HCT116 (cell line): ENCODE measurements around the gene TPD52L1. TPM values are rescaled to one million over a fixed set of nuclear protein-coding genes. Genes with fewer than 3 reads are reported as not detected.

Experiments
- ATAC-seq: fragments of 200-7000 bp; cut with Tn5 transposase; 2 replicates; pipeline ENCODE4 v1.9.1; 2020; ENCODE audit warnings: mild to moderate bottlenecking, moderate library complexity
- BruUV-seq: library from RNA; stranded (reverse); fragments of 400-500 nt; replicated peaks from 2 replicates; lab custom pipeline; 2021; lab: Mats Ljungman, UMichigan
- CTCF ChIA-PET: fragments of 300-600 bp; sonication (Branson Sonifier 250); formaldehyde crosslinking; loops from one replicate; lab custom pipeline; 2021; ENCODE audit warnings: antibody characterized with exemption; lab: Charles Lee
- POLR2A ChIA-PET: fragments of 300-600, 350-600 bp; sonication (Branson Sonifier 250); formaldehyde crosslinking; loops from one replicate; lab custom pipeline; 2021; ENCODE audit warnings: antibody characterized with exemption; lab: Charles Lee
- RAD21 ChIA-PET, 2 experiments: fragments of 300-600 bp; sonication (Branson Sonifier 250); formaldehyde crosslinking; loops; one replicate each; lab custom pipeline; 2023; ENCODE audit warnings: low total read pairs in 2 of 2; ENCODE audit not compliant: uncharacterized antibody in 2 of 2, unreplicated experiment in 2 of 2, low non-redundant PET in 1 of 2; lab: Charles Lee
- DNase-seq: peaks from one replicate; pipeline ENCODE4 v3.0.0-alpha.2; 2010; ENCODE audit warnings: low read depth, low spot score
- H2AFZ ChIP-seq: fragments of 200-600 bp; shearing (Covaris generic), sonication (generic); 2 replicates; pipeline ENCODE4 v1.6.1; 2017; ENCODE audit warnings: low read depth, mixed run types, mixed read lengths, antibody characterized with exemption, low read length; ENCODE audit not compliant: poor library complexity, severe bottlenecking
- H3K27ac ChIP-seq: 2 replicates; pipeline ENCODE4 v1.5.1; 2012; ENCODE audit warnings: low read depth, low read length
- H3K27me3 ChIP-seq: fragments of 200-600 bp; sonication (generic); 2 replicates; pipeline ENCODE4 v1.6.1; 2016; ENCODE audit warnings: mixed run types, low read length, mixed read lengths; ENCODE audit not compliant: insufficient read depth
- H3K36me3 ChIP-seq, 2 experiments: fragments of 200-500 bp in 1 of 2; fragments of 200-600 bp in 1 of 2; sonication (Bioruptor generic) in 1 of 2; sonication (generic) in 1 of 2; 2 replicates each; pipeline versions ENCODE4 v1.5.1 to v1.6.1; 2014 to 2016; ENCODE audit warnings: low read length in 2 of 2, inconsistent platforms in 1 of 2, mixed read lengths in 1 of 2, mixed run types in 1 of 2; ENCODE audit not compliant: insufficient read depth in 2 of 2, control insufficient read depth in 1 of 2
- H3K4me1 ChIP-seq, 2 experiments: fragments of 200-600 bp in 1 of 2; sonication (generic) in 1 of 2; 2 replicates each; pipeline versions ENCODE4 v1.5.1 to v1.6.1; 2012 to 2017; ENCODE audit warnings: low read length in 2 of 2, inconsistent platforms in 1 of 2, mild to moderate bottlenecking in 1 of 2, mixed read lengths in 1 of 2, mixed run types in 1 of 2, moderate library complexity in 1 of 2; ENCODE audit not compliant: insufficient read depth in 2 of 2, control insufficient read depth in 1 of 2
- H3K4me2 ChIP-seq: fragments of 200-600 bp; sonication (generic); 2 replicates; pipeline ENCODE4 v1.6.1; 2017; ENCODE audit warnings: mixed run types, low read length, mixed read lengths
- H3K4me3 ChIP-seq, 2 experiments: fragments of 200-600 bp in 1 of 2; sonication (generic) in 1 of 2; replicated peaks in 1 of 2; 2 replicates each; pipeline ENCODE4 v1.5.1; 2011 to 2016; ENCODE audit warnings: low read length in 2 of 2, control low read depth in 1 of 2, low read depth in 1 of 2, mild to moderate bottlenecking in 1 of 2, mixed read lengths in 1 of 2, mixed run types in 1 of 2
- H3K79me2 ChIP-seq: fragments of 200-600 bp; sonication (generic); 2 replicates; pipeline ENCODE4 v1.6.1; 2017; ENCODE audit warnings: mild to moderate bottlenecking, mixed run types, low read length, moderate library complexity, mixed read lengths; ENCODE audit not compliant: insufficient read depth
- H3K9ac ChIP-seq: fragments of 200-600 bp; sonication (generic); 2 replicates; pipeline ENCODE4 v1.6.1; 2016; ENCODE audit warnings: low read length, mixed read lengths
- H3K9me2 ChIP-seq: fragments of 200-600 bp; sonication (generic), shearing (Covaris generic); 2 replicates; pipeline ENCODE4 v1.6.1; 2017; ENCODE audit warnings: mixed run types, mild to moderate bottlenecking, moderate library complexity; ENCODE audit not compliant: insufficient read depth
- H3K9me3 ChIP-seq, 2 experiments: fragments of 200-500 bp in 1 of 2; fragments of 200-600 bp in 1 of 2; sonication (Bioruptor generic) in 1 of 2; sonication (generic) in 1 of 2; 2 replicates each; pipeline ENCODE4 v1.6.1; 2014 to 2017; ENCODE audit warnings: low read length in 2 of 2, mixed read lengths in 2 of 2, inconsistent platforms in 1 of 2, low read depth in 1 of 2, mild to moderate bottlenecking in 1 of 2, mixed run types in 1 of 2, moderate library complexity in 1 of 2; ENCODE audit not compliant: control insufficient read depth in 1 of 2, insufficient read depth in 1 of 2
- H4K20me1 ChIP-seq: fragments of 200-600 bp; sonication (generic), shearing (Covaris generic); 2 replicates; pipeline ENCODE4 v1.6.1; 2017; ENCODE audit warnings: mixed run types, mild to moderate bottlenecking, moderate library complexity; ENCODE audit not compliant: insufficient read depth
- FOSL1 ChIP-seq: IDR thresholded peaks from 2 replicates; pipeline ENCODE4 v1.6.1; 2012; ENCODE audit warnings: low read depth
- POLR2A ChIP-seq: IDR thresholded peaks from 2 replicates; pipeline ENCODE4 v1.7.0; 2011; ENCODE audit warnings: borderline replicate concordance; ENCODE audit not compliant: insufficient read depth, insufficient read length; ENCODE audit errors: extremely low read depth
- SIN3A ChIP-seq: IDR thresholded peaks from 2 replicates; pipeline ENCODE4 v1.6.1; 2012; ENCODE audit warnings: low read depth
- YY1 ChIP-seq: IDR thresholded peaks from 2 replicates; pipeline ENCODE4 v1.6.1; 2011; ENCODE audit warnings: low read length, low read depth, moderate library complexity, mild to moderate bottlenecking; ENCODE audit not compliant: insufficient replicate concordance; ENCODE audit errors: extremely low read depth
- ZNF274 ChIP-seq: fragments of 200-500 bp; sonication (Bioruptor generic); IDR thresholded peaks from 2 replicates; pipeline ENCODE4 v1.6.1; 2014; ENCODE audit warnings: mild to moderate bottlenecking, low read depth, low read length, inconsistent platforms
- intact Hi-C: fragments of 100-400 bp; cut with micrococcal nuclease; formaldehyde crosslinking; loops from 2 replicates; pipeline ENCODE4 v1.10.0; 2022
- total RNA-seq: library from RNA; stranded (reverse); gene quantifications from one replicate; pipeline ENCODE4 v1.2.1, GENCODE V29; 2021; ENCODE audit not compliant: unreplicated experiment
- TF ChIP-seq, protein P1 (sequence below): IDR thresholded peaks from 2 replicates; pipeline ENCODE4 v1.6.1; 2012; ENCODE audit warnings: low read depth
- TF ChIP-seq, protein P2 (sequence below): IDR thresholded peaks from 2 replicates; pipeline ENCODE4 v1.6.1; 2012

Gene TPD52L1
- total RNA-seq, 1 experiment from 2014 or later: 64.1 TPM

- H3K4me1 ChIP-seq: no peaks in the 10 kb centered on the region
Measured at GRCh38 chr6:125222531-125223455, 69.2 kb downstream of the TPD52L1 start.

More at GRCh38 chr6:125222531-125223455, 69.2 kb downstream of the TPD52L1 start:
- BruUV-seq: TSS peak; percentile 16
- ChIA-PET RAD21 (no interaction called here), CTCF (no interaction called here), POLR2A (no interaction called here)
- Histone ChIP-seq H3K27me3 (no peaks in the 10 kb centered on the region), H3K9ac (no peak overlapping the region), H3K27ac (no peak overlapping the region), H3K79me2 (no peaks in the 10 kb centered on the region), H3K4me2 (no peak overlapping the region), H4K20me1 (no peaks in the 10 kb centered on the region), H3K4me3 (no peak overlapping the region), H3K9me2 (no peaks in the 10 kb centered on the region), H2AFZ (no peak overlapping the region), H3K9me3 (no peaks in the 10 kb centered on the region), H3K36me3 (no peaks in the 10 kb centered on the region)
- intact Hi-C loops: no loop called here
- no peak for ATAC-seq
- no peak for DNase-seq
- TF ChIP-seq ZNF274 (no peak), SIN3A (no peak), FOSL1 (no peak), POLR2A (no peak), YY1 (no peak)
- TF ChIP-seq, protein P1, sequence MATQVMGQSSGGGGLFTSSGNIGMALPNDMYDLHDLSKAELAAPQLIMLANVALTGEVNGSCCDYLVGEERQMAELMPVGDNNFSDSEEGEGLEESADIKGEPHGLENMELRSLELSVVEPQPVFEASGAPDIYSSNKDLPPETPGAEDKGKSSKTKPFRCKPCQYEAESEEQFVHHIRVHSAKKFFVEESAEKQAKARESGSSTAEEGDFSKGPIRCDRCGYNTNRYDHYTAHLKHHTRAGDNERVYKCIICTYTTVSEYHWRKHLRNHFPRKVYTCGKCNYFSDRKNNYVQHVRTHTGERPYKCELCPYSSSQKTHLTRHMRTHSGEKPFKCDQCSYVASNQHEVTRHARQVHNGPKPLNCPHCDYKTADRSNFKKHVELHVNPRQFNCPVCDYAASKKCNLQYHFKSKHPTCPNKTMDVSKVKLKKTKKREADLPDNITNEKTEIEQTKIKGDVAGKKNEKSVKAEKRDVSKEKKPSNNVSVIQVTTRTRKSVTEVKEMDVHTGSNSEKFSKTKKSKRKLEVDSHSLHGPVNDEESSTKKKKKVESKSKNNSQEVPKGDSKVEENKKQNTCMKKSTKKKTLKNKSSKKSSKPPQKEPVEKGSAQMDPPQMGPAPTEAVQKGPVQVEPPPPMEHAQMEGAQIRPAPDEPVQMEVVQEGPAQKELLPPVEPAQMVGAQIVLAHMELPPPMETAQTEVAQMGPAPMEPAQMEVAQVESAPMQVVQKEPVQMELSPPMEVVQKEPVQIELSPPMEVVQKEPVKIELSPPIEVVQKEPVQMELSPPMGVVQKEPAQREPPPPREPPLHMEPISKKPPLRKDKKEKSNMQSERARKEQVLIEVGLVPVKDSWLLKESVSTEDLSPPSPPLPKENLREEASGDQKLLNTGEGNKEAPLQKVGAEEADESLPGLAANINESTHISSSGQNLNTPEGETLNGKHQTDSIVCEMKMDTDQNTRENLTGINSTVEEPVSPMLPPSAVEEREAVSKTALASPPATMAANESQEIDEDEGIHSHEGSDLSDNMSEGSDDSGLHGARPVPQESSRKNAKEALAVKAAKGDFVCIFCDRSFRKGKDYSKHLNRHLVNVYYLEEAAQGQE: no peak
- TF ChIP-seq, protein P2, sequence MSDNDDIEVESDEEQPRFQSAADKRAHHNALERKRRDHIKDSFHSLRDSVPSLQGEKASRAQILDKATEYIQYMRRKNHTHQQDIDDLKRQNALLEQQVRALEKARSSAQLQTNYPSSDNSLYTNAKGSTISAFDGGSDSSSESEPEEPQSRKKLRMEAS: no peak
